COLO668 (cell line): ENCODE measurements around the gene CCDC3.

Source experiments
- DNase-seq: peaks from one replicate; lab custom pipeline; 2025; ENCODE audit not compliant: unreplicated experiment; lab: John Stamatoyannopoulos, UW

Gene CCDC3

DNA sequence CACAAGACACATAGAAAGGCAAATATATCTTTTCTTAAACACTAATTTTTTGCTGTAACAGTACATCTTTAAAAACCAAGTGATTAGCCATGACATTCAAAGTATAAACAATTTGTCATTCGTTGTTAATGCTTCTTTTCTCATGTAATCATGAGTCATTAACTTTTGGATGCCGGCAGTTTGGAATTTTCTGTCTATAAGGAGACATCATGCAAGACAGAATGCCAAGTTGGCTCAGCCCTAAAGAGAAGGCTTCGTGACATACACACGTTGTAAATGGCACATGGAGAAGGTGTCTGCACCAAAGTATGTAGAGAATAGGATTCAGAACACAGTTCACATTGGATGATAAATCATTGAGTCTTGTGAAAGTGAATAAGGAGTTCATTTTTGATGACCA is 35.9 kb downstream of the CCDC3 start:
- DNase-seq = no peak

DNA sequence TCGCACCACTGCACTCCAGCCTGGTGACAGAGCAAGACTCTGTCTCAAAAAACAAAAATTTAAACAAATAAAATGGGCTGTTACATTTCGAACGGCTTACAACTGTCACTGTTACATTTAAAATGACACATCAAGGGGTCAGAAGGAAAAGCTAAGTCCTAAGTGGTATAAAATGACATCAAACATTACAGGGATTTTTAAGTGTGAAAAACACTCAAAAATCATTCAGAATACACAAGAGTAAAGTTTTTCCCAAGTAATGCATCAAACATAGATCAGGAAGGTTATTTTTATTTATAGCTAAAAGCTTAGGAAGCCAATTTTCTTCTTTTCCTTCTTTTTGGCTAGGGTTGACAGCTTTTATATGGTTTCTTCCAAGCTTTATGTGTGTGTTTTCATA is 39.0 kb downstream of the CCDC3 start:
- no peak for DNase-seq

DNA sequence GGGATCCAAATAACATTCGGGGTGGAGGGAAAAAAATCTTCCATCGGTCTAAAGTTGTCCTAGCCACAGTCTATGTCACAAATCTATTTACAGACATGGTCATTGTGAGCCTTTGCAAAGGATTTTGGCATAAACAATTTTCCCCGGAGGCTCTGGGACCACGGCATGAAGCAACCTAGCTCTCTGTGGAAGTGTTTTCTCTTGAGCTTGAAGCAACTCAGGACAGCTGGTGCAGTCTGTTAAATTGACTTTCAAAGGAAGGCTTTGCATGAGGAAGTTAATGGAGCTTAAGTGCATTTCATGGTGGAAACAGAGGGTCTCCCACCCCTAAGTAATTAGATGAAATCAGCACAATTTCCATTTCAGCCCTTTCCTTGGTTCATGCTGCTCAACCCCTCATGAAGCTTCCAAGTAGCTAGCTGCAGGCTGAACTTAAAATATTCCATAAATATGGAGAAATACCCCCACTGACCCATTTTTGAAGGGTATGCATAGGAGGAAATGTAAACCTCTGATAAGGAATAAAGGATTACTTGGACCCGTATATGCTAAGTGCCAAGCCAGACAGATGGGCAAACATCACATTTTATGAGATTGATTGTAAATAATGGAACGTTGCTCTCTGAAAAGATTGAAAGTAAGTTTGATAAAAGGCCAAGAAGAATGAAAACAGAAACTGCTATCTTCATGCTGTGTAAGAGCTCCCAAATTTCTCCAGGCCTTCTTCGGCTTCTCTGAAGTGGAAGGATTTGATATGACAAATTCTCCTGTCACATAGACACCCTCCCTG is 39.9 kb downstream of the CCDC3 start:
- DNase-seq = no peak

DNA sequence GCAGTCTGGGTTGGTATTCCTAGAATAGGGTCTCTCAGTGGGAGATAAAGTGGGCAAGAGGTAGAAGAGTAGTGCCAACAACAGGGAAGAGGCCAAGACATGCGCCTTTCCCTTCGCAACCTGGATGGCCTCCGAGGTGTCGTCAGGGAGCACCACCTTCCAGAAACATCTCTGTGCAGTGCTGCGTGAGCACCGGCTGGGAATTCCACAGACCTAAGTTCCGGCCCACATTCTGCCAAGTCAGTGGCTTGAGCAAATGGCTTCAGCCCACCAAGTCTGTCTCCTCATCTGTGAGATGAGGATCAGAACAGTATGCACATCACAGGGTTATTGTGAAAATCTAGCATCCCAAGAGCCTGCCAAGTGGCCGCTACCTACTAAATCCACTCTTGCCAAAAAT is 40.6 kb downstream of the CCDC3 start:
- DNase-seq = no peak

DNA sequence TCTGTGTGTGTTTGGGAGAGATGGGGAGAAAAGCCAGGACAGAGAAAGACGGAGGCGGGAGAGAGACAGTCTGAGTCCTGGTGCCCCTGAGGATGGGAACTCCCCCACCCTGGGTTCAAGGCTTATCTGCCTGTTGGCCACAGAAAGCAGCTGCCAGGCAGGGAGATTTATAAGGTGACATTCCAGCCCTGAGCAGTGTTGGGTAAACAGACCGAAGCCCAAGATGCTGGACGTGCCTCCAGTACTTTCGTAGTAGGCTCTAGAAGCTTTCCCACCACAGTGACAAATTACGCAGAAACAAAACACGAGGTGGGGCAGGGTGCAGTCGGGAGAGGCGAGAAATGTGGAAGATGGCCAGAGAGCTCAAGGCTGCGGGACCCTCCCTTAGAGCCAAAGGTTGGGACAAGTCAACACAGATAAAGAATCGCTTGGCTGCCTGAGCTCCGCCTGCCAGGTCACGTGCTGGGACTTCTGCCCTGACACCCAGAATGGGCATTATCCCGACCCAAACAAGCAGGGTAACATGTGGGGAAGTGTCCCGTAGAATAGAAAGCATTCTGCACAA is 41.1 kb downstream of the CCDC3 start:
- no peak for DNase-seq

DNA sequence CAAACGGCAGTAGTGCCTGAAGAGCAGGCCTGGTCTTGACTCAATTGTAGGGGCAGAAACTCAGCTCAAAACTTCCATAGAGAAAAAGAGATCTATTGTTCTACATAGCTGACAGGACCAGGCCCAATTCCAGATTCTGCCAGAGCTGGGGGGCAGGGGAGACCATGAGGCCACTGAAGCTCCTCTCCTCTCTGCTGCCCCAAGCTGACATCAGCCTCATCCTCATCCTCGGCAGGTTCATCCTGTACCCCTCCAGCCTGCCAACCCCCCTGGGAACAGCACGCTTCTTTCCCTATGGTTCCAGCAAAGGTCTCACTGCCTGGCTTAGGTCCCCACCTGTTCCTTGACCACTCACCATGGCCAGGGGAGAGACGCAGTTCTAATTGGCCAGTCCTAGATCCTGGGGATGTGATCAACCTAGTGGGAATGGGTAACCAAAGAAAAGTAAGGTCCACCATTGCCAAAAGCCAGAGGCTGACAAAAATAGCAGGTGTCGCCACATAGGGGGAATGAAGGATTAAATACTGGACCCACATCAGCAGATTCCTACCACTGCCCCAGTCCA is 42.9 kb downstream of the CCDC3 start:
- no peak for DNase-seq

DNA sequence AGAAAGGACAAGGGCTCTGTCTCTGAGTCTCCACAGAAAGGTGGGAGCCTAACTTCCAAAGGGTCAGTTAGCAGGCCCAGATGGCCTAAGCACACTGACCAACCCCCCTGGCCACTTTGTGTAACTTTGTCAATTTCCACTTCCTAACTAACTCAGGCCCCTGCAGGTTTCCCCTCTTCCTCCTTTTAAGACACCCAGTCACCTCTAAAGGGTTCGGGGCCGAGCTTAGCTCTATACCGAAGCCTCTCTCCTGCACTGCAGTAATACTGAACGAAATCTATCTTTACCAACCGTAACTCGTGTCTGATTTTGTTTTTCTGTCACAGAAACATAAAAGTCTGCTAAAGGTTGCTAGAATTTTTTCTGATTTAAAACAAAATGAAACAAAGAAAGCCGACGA is 44.4 kb downstream of the CCDC3 start:
- no peak for DNase-seq

DNA sequence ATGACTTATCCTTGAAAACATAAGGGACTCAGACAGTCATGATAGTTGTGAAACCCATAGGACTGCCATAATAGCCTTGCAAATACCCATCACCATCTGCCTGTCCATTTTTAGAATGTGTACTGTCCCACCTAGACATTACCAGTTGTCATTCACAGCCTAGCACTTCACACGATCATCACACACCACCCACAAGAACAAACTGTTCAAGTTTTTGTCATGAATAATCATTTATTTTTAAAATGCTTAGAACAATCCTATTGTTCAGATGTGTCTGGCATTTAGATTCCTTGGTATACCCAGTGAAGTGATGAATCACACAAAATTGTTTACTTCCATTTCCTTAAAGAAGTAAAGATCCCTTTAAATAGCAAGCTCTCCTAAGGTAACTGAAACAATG is 46.6 kb downstream of the CCDC3 start:
- DNase-seq = no peak

DNA sequence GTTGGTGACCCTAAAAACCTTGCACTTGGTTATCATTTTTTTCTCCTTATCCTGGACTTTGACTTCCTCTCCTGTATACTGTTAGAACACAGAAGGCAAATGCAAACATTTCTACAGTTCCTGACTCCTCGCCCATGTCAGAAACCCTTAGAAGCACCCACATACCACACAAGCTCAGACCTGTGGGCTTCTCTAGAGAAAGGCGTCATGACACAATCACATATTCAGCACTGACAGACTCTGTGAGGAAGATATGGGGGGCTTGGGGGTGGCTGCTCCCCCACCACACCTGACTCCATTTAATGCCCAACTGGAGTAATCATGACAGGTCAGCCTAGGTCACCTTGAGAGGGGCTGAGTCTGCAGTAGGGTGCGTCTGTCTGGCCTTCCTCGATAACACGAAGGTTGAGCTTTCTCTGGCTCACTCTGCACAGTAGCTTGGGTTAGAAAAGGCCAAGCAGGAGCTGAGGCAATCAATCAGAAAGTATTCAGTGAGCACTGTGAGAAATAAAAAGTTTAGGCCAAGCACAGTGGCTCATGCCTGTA is 50.9 kb downstream of the CCDC3 start:
- DNase-seq = no peak

DNA sequence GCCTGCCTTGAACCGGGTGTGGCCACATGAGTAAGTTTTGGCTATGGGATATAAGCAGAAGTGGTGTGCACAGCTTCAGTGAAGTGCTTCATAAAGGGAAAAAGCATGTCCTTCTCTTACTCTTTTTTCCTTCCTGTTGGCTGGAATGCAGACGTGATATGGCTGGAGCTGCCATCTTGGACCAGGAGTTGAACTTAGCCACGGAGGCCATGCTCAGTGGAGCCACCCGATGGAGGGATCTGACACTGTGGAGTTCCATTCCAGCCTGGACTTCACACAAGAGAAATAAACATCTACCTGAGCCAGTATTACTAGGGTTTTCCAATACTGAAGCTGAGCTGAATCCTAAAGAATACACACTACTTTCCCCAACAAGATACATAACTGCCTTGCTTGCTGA is 52.3 kb downstream of the CCDC3 start:
- DNase-seq = no peak

DNA sequence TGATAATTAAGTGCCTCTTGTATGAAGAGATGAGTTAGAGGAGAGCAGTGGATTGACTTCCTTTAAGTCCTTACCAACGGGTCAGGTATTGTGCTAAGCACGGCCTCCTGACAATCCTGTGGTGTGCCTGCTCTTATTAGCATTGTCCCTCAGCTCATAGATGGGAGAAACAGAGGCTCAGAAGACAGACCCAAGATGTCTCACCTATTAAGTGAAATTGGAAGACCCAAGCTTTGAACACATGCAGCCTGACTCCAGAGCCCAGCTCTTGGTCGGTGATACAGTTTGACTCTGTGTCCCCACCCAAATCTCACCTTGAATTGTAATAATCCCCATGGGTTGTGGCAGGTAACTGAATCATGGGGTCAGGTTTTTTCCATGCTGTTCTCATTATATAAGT is 53.8 kb downstream of the CCDC3 start:
- DNase-seq = no peak

DNA sequence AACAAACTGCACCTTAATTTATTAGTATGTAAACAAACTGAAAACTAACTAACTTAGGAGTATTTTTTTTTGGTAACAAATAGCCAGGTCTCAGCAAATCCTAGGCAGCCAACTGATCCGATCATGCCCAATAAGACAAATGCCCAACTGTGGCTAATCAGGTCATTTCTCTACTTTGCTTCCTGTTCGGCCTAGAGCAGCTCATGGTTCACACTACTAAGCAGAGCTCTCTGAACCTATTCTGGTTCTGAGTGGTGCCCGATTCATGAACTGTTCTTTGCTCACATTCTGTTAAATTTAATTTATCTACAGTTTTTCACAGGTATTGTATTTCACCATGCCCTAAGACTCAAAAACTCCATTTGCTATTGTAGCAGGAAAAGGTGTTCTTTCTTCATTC is 55.1 kb downstream of the CCDC3 start:
- no peak for DNase-seq

DNA sequence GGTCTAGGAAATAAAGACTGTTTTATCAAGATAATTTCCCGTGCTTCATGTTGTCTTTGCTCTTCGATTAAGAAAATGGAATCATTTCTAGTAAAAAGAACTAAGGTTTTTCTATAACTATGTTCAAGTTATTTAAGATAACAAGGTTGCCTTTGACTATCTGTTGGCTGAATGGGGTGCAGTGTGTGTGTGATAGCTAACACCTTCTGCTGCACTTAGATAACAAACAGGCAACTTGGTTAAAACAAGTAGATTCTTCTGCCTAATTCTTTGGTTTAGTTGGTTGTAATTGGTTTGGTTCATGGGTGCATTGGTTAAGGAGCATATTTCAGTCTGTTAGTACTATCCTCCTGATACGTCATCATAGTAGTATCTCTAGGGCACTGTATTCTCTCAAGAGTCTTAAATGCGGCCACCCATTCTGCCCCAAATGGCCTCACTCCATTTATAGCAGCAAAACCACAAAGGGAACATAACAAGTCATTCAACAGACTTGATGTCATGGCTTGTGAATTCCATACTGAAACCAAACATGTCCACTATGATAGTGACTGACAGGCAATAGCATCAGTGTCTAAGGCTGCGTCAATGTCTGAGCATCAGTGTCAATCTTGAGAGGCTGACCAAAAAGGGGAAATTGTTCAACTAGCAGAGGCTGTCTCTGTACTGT is 55.7 kb downstream of the CCDC3 start:
- DNase-seq = no peak

DNA sequence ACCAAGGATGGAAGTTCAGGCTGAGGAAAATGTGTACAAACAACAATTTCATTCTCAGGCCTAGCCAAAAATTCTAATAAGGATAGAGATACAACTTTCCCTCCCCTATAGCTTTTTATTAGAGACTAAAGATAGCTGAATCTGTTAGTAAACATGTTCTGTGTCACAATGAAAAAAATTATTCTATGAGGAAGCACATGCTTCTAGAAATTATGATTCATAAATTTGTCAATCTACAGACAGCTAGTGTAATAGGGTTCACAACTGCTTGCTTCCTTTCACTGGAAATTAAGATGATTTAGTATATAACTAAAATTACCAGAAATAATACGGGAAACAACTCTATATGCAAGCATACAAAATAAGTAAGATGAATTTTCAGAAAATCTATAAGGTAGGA is 56.6 kb downstream of the CCDC3 start:
- DNase-seq = no peak

DNA sequence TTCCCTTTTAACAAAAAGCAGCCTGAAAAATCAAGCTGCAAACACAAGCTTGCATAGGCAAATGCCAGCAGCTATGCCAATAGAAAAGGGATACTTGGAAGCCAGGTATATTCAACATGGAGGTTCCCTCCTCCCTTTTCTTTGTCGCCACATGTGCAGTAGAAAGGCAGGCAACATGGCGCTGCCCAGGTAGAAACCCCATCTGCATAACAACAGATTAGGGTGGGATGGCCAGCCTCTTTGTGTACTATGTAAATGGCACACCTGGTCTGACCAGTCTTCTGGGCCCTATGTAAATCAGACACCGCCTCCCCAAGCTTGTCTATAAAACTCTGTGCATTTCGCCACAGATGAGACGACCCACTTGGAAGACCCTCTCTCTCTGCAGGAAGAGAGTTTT is 58.1 kb downstream of the CCDC3 start:
- DNase-seq = no peak

DNA sequence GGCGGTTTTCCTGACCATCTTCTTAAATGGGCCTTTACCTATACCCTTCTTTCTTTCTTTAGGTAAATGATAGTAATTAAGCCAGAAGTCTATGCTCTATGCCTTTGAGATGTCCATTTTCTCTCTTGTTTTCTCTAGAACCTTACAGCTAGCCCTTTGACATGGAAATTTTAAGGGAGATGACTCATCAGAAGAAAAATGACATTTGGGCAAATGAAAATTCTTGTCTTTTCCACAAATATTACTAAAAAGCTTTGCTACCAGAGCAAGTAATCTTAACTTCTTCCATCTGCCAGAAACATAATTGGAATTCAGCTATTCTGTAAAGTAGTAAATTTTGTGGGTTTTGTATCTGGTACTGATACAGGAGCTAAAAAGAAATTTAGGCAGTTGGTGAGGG is 59.5 kb downstream of the CCDC3 start:
- DNase-seq = no peak

DNA sequence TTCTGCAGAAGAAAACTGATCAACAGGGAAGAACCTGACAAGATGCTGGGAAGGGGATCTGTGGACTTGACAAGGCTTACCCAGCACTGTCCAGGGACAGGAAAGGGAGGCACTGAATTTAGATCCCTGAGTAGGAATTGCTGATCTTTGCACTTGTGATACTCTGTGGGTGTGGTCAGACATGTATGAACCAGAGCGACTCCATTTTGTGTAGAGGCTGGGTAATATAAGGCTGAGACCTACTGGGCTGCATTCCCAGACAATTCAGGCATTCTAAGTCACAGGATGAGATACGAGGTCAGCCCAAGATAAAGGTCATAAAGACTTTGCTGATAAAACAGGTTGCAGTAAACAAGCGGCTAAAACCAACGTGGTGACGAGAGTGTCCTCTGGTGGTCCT is 60.7 kb downstream of the CCDC3 start:
- no peak for DNase-seq

DNA sequence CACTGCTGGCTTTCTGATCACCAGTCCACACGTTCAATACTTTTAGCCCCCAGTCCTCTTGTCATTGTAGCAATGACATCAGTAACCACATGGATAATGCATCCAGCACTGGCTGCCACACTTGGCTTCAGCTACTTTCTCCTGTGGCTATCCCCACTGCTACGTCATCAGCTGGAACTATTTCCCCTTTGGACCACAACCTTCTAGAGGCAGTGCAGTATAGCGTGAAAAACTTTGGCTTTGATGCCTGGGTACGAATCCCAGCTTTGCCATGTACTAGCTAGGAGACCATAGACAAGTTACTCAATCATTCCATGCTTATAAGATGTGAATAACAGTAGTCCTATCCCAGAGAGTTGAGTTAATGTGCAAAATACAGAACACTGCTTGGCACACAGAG is 63.2 kb downstream of the CCDC3 start:
- no peak for DNase-seq

DNA sequence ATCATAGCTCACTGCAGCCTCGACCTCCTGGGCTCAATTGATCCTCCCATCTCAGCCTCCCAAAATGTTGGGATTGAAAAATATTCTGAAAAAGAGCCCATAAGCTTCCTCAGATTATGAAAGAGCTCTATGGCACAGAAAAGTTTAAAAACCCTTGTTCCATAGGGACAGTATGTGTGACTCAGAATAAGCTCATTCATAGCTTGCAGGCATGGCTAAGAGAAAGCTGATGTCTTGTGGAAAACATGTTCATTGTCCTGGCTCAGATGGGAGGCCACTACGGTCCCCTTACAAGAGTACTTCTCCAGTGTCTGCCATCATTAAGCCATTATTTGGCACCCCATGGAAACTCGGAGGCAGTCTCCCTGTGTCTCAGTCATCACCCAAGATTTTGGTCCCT is 64.0 kb downstream of the CCDC3 start:
- no peak for DNase-seq

DNA sequence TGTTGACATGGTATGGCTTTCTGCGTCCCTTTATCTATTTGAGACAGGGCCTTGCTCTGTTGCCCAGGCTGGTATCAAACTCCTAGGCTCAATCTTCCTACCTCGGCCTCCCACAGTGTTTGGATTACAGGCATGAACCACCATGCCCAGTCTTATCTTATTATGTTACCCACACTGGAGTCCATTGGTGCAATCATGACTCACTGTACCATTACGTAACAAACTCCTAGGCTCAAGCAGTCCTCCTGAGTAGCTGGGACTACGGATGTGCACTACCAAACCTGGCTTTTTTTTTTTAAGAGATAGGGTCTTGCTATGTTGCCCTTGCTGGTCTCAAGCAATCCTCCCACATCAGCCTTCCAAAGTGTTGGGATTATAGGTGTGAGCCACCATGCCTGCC is 66.7 kb downstream of the CCDC3 start:
- no peak for DNase-seq

DNA sequence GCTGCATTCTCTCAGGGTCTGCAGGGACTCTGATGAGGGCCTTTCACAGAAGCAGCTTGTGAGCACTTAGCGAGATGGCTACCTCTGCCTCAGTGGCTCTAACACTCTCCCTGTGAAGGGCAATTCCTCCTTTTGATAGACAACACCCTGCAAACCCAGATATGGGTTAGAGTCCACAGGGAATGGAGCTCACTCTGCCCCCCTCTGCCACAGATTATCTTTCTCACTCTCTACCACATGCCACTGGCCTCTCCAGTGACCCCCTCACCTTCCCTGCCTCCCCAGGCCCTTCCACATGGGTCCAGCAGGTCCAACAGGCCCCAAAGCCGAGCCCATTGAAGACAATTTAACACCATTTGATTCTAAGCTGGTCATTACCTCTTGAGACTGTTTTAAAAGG is 72.1 kb downstream of the CCDC3 start:
- DNase-seq = no peak

DNA sequence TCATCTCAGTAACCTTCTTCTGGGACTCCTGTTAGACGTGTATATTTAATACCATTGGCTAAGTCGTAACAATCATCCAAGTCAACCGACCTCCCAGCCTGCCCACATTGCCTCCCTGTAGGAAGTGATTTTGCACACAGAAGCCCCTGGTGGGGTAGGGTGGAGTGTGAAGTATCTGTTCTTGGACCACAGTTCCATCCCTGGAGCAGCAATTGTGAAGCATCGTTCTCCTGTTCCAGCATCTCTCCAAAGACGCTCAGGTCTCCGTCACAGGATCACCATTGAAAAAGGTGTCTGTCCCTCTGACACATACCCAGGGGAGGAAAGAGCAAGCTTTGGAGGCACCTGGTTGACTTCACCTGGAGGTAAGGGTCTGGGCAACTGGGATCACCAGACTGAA is 72.9 kb downstream of the CCDC3 start:
- no peak for DNase-seq
